Bone marrow (tissue), 2 donors: ENCODE data around the gene PARP14.
"Not testable (repeated sequence)": the region's sequence is repeated elsewhere in the genome, so short reads cannot be mapped to it uniquely, and the experiment has no call there.

Experiments used
- DNase-seq, 2 donors: peaks; one replicate each; lab custom pipeline; 2025; lab: John Stamatoyannopoulos, UW

PARP14 gene

DNA sequence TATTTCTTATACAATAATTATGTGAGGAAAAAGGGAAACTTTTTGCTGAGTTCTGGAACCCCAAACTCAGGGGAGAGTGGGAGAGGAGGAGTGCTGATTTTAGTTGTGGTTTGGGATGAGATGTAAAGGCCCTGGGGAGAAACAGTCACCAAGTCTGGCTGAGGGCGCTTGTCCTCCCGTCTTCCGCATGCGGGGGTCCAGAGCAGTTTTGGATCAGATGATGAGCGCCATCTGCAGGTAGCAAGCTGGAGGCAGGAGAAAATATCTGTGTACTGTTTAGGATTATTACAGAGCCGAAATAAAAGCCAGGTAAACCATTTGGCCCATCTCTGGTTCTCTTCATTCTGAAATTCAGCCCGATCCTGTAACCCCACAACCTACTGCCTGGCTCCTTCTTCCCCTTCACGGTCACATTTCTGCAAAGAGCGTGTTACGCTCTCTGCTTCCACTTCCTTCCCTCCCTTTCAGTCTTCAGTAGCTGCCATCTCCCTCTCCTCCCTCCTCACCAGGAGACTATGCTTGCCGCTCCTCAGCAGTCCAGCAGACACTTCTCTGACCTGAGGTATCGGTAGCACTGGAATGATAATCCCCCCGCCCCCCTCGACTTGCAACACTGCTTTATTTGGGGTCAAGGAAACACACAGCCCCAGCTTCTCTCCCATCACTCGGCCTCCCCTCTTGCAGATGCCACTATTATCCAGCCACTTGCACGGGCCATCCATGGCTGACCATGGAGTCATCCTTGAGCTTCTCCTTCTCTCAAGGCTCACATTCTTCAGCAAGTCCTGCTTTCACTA, 1.4 kb upstream of the PARP14 start:
- peak; percentile 47 to 78 for DNase-seq

DNA sequence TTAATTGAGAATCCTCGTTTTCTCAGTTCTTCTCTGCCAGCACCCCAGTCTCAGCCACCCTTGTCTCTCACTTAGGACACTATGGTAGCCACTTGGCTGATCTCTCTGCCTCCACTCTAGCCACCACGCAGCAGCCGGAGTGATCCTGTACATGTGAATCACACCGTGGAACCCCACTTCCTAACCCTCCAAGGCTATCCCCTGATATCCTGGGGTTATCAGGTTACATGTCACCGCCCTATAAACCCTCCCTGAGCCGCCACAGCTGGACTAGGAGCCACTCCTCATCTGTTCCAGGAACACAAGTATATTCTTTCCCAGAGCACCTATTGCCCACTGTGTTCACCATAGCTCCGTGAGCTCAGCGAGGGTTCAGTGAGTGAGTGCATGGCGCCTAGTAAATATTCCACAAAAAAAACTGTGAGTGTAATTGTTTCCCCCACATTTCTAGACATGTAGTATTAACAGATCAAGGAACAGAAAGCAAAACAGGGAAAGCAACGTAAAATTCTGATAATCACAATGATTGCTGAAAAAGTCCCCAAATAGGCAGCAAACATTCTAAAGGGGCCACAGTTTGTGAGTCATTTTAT, 661 bp upstream of the PARP14 start:
- DNase-seq, result no peak

DNA sequence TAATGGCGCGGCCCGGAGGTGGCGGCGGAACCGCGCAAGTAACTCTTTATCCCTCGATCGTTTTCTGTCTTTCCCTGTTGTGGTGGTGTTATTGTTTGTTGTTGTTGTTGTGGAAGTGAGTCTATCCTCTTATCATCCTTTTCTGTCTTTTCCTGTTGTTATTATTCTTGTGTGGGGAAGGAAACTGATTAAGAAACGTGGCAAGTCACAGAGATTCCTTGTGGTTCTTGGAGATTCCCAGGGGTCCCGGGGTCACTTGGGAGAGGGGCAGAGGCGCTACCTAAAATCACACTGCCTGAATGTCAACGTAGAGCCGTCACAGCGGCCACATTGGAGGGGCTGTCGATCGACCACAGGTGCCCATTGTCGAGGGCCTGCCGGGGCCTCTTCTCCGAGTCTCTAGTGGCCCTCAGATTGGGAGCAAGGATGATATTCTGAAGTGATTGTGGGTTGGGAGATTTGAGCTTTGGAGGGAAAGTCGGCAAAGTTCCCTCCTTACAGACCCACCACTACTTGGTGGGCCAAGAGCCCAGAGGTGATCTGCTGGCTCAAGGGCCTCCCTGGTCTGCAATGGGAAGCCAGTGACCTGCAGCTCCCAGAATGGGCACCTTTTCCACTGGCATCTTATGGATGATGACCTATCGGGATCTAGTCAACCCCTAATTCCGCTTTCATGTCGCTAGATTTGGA, 790 bp downstream of the PARP14 start:
- DNase-seq, result no peak

DNA sequence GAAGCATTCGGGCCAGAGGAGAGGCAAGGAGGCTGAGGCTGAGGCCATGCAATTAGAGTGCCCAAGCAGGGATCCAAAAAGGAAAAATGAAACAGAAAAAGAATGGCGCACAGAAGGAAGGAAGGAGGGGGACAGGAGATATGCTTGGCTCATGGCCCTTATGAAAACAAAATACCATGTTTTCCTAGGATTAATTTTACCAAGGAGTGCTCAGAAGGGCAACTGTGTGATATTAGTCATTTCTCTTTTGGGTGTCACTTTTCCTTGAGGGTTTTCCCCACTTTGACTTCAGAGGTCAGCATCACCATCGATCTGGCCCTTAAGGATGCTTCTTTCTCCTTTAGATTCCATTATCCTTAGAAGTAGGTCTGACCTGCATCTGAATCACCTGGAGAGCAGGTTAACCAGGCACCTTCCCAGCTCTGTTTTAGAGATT, 1.4 kb downstream of the PARP14 start:
- no peak for DNase-seq

DNA sequence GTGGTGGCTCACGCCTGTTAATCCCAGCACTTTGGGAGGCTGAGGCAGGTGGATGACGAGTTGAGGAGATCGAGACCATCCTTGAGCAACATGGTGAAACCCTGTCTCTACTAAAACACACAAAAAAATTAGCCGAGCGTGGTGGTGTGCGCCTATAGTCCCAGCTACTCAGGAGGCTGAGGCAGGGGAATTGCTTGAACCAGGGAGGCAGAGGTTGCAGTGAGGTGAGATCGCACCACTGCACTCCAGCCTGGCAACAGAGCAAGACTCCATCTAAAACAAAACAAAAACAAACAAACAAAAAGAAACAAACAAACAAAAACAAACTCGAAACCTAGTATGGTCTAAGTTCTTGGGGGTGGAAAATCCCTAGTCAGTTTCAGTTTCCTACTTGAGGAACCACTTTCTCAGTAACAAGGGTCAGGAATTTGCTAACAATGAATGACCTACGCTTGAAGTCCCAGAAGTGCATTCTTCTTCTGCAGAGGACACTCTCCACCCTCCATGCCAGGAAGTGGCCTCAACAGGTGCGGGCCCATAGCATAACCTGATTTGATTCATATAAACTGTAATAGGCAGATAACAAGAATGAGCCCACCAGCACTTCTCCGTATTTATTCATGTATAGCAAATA, 2.3 kb downstream of the PARP14 start:
- DNase-seq, result not testable (repeated sequence)

DNA sequence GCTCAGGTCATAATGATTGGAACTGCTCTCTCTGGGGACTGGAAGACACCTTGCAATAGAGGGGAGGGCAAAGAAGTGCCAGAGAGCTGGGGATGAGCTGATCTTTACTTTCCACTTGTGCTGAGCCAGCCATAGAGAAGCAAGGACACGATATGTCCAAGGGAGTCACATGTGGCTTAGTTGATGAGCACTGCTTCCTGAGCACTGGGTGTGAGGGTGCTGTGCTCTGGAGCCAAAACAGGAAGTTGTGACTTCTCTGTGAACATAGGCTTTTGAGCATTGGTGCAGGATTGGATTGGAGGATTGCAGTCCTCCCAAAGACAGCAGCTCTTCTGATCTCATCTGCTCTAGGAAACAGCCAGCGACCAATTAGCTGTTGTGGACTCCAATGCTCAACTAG, 6.7 kb downstream of the PARP14 start:
- DNase-seq, result no peak

DNA sequence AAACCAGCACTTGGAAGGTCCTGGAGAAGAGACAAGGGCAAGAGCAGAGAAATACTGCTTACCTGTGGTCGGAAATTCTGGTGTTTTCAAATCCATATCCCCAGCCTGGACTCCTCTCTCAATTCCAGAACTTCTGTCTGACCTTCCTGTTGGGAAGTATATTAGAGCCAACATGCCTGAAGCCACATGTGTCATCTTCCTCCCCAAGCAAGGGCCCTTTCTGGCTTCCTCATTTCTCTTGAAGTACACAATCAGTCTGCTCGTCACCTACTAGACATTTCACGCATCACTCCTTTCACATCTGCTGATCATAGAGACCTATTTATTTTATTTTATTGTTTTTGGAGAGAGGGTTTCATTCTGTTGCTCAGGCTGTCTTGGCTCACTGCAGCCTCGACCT, 8.4 kb downstream of the PARP14 start:
- no peak for DNase-seq

DNA sequence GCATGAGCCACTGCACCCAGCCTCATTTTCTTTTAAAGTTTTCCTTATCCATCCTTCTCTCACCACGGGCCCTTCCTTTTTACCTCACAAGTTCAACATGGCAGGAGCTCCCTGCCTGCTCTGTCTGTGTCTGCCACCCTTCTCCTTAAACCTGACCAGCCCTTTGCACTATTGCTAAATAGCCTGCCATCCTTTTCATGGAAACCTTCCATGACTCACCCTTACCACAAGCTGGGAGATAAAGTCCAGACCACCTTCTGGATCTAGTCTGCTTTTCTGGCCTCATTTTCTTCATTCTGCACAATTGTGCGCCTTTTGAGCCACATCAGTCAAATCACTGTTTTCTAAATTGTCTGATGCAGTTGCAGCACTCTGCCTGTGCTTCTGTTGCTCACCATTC, 8.9 kb downstream of the PARP14 start:
- DNase-seq, result no peak

DNA sequence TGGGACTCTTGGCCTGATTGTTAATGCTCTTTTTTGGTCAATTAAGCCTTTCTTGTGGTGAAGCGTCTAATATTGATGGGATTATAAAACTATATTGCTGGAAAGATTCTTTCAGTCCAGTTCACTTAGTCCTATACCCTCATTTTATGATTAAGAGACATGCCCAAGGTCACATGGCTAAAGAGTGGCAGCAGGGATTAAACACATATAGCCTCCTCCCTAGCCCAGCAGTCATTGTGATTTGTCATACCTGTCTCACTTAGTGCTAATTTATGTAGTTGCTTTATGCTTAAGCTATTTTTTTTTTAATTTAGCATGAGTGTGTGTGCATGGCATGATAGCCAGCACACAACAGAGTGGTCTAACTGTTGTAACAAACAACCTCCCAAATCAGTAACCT, 9.5 kb downstream of the PARP14 start:
- DNase-seq, result no peak

DNA sequence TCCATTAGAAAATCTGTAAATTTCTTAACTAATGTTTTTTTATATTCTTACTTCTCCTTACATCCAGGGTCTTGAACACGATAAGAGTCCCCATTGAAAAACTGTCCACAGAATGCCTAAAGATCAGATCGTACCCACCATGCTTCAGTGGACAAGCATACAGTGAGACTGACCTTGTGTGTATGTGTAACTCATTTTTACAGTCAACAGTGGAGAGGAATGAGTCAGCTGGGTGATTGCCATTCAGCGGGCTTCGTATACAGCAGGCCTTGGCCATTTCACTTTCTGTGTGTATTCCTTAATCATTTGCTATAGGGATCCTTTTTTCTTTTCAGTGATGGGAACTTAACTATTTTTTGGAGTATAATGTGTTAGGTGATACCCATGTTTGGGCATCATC, 10.6 kb downstream of the PARP14 start:
- DNase-seq, result no peak

DNA sequence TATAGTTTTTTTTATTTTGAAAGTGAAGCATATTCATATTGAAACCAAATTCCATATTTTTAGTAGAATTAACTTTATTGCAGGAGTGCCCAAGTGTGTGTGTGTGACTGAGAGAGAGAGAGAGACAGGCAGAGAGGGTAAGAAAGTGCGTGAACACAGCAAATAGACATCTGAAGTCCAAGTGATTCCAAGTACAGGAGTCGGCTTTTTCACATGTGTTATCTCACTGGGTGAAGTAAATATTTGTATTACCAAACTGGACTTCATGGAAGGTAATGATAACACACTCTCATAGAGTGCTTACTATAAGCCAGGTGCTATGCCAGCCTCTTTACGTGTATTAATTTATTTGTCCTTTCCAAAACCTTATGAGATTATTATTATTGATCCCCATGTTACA, 12.0 kb downstream of the PARP14 start:
- DNase-seq, result no peak

DNA sequence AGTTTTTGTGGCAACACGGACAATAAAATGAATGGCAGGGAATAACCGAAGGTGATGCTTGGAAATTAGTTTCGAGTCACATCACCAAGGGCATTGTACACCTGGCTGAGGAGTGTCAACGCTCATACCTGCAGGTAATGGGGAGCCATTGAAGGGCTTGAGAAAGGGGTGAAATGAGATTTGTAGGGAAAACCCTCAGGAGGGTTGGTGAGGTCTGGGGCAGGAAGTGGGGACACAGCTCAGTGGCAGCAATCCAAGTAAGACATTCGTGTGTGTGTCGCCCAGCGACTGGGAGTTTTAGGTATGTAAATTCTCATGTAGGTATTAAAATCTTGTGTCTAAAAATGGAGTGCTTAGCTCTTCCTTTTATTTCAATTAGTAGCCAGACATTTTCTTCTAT, 14.3 kb downstream of the PARP14 start:
- no peak for DNase-seq

DNA sequence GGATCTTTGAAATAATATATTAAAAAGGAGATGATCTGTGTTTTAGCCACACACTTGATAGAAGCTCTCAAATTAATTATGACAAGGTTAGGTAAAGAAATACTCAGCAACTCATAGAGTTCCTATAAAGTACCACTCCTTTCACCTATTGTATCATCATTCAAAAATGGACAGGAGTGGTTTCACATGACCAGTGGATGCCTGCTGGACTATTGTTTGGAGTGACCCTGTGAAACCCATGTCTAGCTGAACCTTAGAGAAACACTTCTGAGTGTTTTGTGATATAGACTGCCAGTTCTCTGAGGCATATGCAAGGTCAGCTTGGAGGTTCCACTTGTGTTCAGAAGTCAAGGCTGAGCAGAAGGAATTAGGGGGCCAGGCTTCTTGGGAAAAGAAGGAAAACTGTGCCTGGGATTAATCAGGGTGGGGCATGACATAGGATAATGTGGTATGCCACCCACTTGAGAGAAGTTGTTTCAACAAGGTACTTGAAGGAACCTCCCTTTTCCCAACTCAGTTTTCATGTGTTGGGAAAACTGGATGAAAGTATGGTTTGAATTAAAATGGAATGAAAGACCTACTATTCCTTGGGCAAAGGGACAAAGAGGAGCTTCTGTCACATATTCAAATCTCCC, 15.4 kb downstream of the PARP14 start:
- no peak for DNase-seq

DNA sequence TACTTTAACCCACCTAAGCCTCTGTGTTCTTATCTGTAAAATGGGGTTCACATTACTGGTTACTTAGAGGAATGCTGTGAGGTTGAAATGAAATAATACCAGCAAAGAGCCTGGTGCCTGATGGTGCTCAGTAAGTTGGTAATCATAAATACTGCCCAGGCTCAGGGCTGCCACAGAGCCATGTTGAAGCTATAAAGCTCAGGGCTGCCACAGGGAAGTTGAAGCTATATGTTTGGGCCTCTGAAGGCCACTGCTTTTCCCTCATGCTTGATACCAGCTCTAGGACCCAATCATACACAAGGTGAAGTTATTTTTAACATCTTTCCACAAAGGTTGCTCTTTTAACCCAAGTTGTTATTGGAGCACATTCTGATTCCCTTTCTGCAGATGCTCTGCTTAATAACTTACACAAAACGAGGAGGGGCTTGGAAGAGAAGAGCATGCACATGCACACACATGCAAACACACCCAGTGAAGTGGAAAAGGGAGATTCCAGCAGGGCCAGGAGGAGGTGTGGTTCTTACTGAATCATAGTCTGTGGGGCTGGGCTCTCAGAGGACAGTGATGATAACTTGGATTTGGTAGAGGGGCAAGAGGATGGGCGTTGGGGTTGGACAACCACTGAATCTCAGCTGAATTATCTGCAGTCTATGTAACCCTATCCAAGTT, 17.4 kb downstream of the PARP14 start:
- no peak for DNase-seq

DNA sequence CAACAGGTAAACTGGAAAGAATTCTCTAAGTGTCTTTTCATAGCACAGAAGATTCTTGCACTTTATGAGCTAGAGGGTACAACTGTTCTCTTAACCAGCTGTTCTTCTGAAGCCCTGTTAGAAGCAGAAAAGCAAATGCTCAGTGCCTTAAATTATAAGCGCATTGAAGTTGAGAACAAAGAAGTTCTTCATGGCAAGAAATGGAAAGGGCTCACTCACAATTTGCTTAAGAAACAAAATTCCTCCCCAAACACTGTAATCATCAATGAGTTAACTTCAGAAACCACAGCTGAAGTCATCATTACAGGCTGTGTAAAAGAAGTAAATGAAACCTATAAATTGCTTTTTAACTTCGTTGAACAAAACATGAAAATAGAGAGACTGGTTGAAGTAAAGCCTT, 19.6 kb downstream of the PARP14 start:
- no peak for DNase-seq

DNA sequence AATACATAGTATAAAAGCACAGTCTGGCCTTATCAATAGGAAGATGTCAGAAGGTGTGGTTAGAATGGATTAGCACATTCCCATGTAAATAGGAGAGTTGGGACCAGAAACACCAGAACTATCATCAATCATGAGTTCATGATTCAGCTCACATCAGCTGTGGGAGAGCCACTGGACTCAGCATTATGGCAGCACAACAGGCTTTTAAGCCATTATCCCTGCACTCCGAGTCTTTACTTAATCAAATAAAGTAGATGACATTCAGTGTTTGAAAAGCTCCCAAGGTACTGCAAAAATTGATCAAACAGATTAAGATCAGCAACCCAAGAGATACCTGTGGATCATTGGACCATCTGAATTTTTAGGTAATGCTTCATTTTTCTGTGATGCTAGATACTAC, 24.7 kb downstream of the PARP14 start:
- DNase-seq, result no peak

DNA sequence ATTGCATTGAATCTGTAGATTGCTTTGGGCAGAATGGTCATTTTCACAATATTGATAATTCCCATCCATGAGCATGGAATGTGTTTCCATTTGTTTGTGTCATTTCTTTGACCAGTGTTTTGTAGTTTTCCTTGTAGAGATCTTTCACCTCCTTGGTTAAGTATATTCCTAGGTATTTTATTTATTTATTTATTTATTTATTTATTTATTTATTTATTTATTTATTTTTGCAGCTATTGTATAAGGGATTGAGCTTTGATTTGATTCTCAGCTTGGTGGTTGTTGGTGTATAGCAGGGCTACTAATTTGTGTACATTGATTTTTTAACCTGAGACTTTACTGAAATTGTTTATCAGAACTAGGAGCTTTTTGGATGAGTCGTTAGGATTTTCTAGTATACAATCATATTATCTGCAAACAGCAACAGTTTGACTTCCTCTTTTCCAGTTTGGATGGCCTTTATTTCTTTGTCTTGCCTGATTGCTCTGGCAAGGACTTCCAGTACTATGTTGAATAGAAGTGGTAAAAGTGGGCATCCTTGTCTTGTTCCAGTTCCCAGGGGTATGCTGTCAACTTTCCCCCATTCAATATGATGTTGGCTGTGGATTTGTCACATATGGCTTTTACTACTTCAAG, 30.1 kb downstream of the PARP14 start:
- DNase-seq, result not testable (repeated sequence)

DNA sequence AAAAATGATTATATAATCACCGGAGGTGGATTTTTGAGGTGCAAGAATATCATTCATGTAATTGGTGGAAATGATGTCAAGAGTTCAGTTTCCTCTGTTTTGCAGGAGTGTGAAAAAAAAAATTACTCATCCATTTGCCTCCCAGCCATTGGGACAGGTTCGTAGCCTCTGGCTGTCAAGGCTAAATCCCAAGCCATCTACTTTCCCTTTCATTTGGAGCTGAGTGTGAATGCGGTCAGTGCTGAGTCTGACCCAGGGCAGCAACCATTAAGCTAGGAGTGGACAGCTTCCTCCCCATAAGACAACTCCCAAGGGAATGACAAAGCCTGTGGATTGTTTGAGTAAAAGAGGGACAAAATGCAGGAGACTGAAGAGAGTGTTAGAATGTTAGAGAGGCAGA, 33.6 kb downstream of the PARP14 start:
- DNase-seq, result no peak

DNA sequence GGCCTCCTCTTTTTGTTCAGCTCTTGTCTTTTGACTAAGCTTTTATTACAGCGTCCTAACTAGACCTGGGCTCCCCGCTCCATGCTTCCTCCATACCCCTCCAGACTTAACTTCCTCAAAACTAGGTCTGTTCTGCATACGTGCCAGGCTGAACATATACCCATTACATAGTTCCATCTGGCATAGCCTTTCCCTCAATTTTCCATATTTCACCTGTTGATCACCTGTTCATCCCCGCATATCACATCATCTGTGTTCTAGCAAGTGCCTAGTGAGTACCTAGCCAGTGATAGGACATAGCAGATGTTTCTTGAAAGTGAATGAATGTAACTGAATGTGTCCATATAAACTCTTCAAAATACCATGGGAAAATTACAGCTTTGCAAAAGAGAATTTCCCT, 36.0 kb downstream of the PARP14 start:
- no peak for DNase-seq

DNA sequence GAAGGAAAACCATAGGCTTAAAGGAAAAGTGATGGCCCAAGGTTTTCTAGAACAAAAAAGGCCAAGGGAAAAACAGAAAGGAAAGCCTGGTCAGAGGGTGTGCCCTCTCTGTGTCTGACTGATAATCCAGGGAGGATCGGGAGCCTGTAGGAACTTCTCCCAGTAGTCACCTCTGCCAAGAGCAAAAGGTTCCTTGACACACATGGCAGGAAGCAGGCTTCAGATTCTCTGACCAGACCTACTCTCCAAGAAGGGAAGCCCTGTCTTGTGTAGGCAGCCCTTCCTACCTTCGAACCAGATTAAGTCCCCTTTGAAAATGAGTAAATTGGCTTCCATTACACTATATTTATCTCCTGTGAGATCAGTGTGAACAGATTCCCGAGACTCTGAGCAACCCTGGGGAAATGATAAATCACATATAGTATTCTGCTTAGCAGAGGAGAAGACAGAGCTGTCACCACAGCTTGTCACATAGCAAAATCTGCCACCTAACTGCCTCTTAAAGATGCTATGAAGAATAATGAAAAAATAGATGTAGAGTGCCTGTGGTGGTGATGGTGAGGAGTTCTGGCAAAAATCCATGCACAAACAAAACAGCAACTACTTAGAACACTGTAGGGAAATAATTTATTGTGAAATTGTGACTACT, 38.8 kb downstream of the PARP14 start:
- no peak for DNase-seq

DNA sequence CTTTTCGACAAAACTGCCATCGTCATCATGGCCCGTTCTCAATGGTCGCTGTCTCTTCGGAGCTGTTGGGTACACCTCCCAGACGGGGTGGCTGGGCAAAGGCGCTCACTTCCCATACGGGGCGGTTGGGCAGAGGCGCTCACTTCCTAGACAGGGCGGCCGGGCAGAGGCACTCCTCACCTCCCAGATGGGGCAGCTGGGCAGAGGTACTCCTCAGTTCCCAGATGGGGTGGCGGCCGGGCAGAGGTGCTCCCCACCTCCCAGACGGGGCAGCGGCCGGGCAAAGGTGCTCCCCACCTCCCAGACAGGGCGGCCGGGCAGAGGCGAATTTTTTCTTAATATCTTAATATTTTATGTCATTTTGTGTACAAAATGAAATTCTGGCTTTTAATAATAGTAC, 44.5 kb downstream of the PARP14 start:
- DNase-seq, result no peak
